Embryonic facial prominence (tissue), 1 donor: ENCODE results near the gene ATP6V0C.

Experiments
- DNase-seq: peaks from one replicate; pipeline ENCODE4 v3.0.0-alpha.2; 2016; ENCODE audit errors: extremely low spot score

ATP6V0C gene

GRCh38 chr16:2513405-2514332 is at the start of gene ATP6V0C:
ATP6V0C (plus strand) TSS chr16:2513952; CDS start chr16:2514104, 152 bp downstream.
- peak; percentile 59 for DNase-seq

DNA sequence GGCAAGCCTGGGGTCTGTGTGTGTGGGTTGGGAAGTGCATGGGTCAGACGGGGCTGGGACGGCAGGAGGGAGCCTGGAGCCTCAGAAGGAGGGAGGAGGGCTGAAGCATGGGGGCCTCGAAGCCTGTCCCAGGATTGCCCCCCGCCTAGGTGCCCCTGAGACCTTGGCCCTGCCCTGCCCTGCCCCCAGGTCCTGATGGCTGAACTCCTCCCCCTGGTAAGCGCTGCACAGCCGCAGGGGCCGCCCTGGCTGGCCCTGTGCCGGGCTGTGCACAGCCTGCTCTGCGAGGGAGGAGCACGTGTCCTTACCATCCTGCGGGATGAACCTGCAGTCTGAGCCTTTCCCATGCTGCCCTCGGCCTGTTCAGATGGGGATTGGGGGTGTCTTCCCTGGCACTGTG is 49.4 kb upstream of the ATP6V0C start:
- no peak for DNase-seq

DNA sequence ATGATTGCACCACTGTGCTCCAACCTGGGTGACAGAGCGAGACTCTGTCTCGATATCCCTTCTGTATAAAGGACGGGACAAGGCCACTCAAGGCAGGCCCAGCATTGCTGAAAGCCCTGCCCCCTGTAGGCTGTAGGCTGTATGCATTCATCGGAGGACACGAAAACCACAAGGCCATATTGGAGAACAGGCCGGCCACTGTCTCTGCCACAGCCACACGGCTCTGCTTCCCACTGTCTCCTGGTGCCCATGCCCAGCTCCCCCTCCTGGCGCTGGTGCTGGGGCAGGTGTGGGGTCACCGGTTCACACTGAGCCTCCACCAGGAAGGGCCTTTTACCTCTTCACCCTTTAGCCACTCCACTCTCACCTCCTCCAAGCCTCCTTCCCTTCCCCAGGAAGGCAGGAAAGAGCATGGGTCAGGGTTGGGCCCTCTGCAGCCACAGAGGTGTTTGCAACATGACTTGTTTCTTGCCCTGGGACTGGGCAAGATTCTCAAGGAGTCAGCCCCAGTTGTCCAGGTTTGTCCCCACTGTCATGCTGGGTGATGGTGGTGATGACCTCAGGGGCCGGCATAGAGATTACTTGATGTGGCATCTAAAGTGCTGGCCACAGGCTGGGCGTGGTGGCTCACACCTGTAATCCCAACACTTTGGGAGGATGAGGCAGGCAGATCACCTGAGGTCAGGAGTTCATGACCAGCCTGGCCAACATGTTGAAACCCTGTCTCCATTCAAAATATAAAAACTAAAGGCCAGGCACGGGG is 47.9 kb upstream of the ATP6V0C start:
- DNase-seq = no peak

- no peak for DNase-seq
Measured at GRCh38 chr16:2466667-2467527, 46.9 kb upstream of the ATP6V0C start.

- DNase-seq = peak; percentile 69
Measured at GRCh38 chr16:2467528-2468232, 46.1 kb upstream of the ATP6V0C start.

DNA sequence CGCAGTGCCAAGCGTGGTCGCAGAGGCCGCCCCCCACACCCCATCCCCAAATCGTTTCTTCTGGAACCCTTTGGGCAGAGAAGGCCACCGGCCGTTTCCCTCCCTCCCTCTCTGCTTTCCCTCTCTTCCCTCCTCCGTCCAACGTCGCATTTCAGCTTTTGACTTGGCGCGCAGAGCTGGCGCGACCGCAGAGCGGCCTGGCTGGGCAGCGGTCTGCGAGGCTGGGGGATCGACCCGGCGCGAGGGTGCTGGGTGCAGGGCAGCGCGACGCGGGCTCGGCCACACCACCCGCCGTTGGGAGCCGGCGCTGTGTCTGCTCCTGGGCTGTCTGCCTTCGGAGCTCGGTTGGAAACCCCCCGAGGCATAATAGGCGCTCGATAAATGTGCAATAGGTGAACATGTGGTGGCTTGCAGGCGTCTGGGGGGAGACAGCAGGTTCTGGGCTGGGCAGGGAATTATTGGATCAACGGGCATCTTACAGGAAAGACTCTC is 45.5 kb upstream of the ATP6V0C start:
- DNase-seq = no peak

GRCh38 chr16:2468725-2469398 is 44.9 kb upstream of the ATP6V0C start:
- DNase-seq = no peak

DNA sequence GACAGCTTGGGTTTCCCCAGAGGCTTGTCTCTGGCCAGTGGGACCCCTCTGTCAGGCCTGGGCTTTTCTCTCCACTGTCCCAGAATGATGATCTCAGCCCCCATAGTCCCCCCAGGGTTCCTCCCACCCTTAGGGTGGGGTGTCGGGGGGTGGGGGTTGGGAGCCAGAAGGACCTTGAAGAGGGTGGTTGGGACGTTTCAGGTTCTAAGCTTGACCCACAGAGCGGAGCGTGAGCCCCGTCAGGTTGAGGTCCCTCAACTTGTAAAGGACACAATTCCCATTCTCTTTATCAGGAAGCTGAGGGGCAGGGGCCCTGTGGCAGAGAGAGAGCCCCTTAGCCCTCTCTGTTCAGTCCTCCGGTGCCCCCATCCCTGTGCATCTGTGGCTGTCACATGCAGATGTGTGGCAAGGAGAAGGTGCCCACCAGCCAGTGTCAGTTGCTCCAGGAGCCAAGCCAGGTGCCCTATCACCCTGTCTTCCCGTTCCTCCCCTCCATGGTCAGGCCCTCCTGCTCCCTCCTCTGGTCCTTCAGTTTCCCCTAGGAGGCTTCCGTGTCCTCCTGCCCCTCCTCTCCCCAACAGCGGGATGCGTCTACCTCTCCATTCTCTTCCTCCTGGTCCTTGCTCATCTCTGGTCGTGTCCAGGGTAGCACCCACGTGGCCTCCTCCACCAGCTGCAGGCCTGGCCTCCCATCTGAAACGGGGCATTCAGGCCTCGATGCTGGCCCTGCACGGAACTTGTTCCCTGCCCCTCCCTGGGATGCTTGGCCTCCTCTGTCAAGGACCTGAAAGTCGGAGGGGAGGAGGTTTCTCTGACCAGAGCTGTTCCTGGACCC is 44.1 kb upstream of the ATP6V0C start:
- no peak for DNase-seq

DNA sequence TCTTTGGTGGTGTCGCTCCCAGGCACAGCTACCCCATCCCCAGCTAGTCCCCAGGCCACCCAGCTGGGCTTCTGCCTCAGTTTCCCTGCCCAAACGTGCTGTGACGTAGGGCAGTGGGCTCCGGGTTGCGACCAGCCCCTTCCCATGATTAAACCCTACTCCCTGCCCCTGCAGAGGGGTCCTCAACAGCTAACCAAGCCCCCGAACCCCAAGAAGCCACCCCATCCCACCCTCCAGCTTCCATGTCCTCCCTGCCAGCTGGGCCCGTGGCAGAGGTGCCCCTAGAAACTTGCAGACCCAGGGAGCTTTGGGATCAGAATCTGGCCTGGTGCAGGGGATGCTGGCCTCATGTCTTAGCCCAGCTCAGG is 43.5 kb upstream of the ATP6V0C start:
- DNase-seq = no peak

- no peak for DNase-seq
Measured at GRCh38 chr16:2470603-2471015, 43.1 kb upstream of the ATP6V0C start.

DNA sequence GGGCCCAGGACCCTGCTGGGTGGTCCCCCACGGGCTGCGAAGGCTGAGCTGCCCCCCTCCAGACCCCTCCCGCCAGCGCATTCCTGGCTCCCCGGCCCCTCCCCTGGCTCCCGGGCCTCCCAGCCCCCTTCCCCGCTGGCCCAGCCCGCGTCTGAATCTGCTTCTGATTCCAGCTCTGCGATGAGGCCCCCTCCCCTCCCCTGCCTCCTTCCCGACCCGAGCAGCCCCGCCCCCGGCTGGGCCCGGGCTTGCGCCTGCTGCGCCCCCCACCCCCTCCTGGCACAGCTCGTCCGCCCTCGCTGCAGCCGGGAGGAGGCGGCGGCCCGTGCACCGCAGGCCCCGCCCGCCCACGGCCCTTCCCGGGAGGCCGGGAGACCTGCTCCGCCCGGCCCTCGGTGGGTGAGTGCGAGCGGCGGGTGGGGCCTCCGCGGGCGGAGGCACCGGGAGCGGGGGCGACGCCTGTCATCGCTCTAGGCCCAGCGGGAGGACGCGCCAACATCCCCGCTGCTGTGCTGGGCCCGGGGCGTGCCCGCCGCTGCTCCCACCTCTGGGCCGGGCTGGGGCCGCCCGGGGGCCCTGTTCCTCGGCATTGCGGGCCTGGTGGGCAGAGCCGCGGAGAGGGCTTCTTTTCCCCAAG is 42.6 kb upstream of the ATP6V0C start, which contains the start of gene NTN3:
Gene NTN3, plus strand, starts transcription at position 282 of the 637 bp plus-strand sequence. CDS start 405 bp downstream, outside the sequence.
- DNase-seq = peak; percentile 72

- DNase-seq = no peak
Measured at GRCh38 chr16:2471653-2472487, 41.9 kb upstream of the ATP6V0C start.

DNA sequence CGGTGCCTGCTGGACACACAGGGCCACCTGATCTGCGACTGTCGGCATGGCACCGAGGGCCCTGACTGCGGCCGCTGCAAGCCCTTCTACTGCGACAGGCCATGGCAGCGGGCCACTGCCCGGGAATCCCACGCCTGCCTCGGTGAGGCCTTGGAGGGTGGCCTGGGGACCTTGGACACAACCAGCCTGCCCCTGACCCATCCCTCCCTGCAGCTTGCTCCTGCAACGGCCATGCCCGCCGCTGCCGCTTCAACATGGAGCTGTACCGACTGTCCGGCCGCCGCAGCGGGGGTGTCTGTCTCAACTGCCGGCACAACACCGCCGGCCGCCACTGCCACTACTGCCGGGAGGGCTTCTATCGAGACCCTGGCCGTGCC is 41.3 kb upstream of the ATP6V0C start:
- no peak for DNase-seq

GRCh38 chr16:2472885-2473445 is 40.8 kb upstream of the ATP6V0C start:
- DNase-seq = no peak

- no peak for DNase-seq
Measured at GRCh38 chr16:2473446-2473926, 40.3 kb upstream of the ATP6V0C start.

GRCh38 chr16:2473999-2474876 is 39.5 kb upstream of the ATP6V0C start:
- DNase-seq = no peak
